ENCODE results near the gene SYNE2.

DNA sequence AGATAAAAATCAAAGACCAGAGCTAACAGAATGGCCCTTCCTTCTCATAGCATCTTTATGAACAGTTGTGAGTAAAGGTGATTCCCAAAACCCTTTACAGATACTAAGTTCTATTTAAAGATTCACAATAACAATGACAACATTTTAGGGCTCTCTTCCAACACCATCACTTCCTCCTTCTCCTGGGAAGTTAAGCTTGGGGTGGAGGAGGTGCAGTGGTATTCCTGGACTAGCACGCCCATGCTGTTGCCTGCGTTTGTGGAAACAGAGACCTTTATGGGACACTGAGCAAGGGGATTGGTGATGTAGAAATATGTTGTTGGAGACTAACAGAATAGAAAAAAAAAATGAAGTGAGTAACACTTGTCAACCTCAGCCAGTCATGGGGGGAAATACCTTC, 22.5 kb downstream of the SYNE2 start:
- TF ChIP-seq EZH2 (IDR thresholded peaks at IDR 0.05; ENCODE audit: low read length, unreplicated experiment), result no peak
- TF ChIP-seq, protein P1, sequence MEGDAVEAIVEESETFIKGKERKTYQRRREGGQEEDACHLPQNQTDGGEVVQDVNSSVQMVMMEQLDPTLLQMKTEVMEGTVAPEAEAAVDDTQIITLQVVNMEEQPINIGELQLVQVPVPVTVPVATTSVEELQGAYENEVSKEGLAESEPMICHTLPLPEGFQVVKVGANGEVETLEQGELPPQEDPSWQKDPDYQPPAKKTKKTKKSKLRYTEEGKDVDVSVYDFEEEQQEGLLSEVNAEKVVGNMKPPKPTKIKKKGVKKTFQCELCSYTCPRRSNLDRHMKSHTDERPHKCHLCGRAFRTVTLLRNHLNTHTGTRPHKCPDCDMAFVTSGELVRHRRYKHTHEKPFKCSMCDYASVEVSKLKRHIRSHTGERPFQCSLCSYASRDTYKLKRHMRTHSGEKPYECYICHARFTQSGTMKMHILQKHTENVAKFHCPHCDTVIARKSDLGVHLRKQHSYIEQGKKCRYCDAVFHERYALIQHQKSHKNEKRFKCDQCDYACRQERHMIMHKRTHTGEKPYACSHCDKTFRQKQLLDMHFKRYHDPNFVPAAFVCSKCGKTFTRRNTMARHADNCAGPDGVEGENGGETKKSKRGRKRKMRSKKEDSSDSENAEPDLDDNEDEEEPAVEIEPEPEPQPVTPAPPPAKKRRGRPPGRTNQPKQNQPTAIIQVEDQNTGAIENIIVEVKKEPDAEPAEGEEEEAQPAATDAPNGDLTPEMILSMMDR (conservative IDR thresholded peaks at IDR 0.05; ENCODE audit: low read depth, low read length), result no peak
- TF ChIP-seq EZH2phosphoT487 (IDR thresholded peaks at IDR 0.05; ENCODE audit: borderline replicate concordance, low read length), result no peak

All from PC-3 (cell line).